ENCODE data around the gene DMPK. TPM values are rescaled to one million over a fixed set of nuclear protein-coding genes. Genes with fewer than 3 reads are reported as not detected.
A peak's percentile ranks its signal among the peaks of the same experiment; 100 is the strongest.

DMPK gene
- total and polyA plus RNA-seq, 9 of the 15 experiments (the other 6 are each of a cell fraction or from before 2014, with no cell fraction given) = 0.24 to 31.3 (median 7.3) TPM

DNA sequence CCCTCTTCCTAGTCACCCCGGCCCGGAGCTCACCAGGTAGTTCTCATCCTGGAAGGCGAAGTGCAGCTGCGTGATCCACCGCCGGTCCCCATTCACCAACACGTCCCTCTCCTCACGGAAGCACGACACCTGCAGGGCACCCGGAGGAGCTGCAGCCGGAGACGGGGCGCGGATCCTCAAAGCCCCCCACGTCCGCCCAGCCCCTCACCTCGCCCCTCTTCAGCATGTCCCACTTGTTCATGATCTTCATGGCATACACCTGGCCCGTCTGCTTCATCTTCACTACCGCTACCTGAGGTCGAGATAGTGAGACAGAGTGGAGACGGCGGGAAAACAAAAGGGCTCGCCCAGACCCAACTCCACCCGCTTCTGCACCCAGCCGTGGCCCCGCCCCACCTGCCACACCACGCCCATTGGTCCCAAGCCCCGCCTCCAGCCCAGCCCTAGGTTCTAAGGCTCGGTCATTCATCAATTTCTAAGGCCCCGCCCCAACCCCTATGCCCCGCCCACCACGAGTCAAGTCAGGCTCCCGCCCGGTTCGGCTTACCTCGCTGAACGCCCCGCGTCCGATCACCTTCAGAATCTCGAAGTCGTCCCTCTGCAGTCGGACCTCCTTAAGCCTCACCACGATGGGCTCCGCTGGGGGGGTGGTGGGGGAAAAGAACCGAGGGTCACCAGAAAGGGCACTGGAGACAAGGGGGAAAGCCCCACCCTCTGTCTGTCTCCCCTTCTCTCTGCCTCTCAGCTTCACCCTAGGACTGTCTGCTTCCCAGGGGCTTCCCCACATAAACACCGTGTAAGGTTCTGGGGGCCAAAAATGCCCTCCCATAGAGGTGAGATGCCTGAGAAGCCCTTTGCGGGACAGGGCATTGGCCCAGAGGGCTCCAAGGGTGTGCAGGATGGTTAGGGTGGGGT lies 2.8 kb downstream of the DMPK start (continued):
- TF ChIP-seq, protein P1, sequence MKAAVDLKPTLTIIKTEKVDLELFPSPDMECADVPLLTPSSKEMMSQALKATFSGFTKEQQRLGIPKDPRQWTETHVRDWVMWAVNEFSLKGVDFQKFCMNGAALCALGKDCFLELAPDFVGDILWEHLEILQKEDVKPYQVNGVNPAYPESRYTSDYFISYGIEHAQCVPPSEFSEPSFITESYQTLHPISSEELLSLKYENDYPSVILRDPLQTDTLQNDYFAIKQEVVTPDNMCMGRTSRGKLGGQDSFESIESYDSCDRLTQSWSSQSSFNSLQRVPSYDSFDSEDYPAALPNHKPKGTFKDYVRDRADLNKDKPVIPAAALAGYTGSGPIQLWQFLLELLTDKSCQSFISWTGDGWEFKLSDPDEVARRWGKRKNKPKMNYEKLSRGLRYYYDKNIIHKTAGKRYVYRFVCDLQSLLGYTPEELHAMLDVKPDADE (conservative IDR thresholded peaks at IDR 0.05; ENCODE audit: control insufficient read depth, low read depth, low read length) = no peak
- TF ChIP-seq, protein P2, sequence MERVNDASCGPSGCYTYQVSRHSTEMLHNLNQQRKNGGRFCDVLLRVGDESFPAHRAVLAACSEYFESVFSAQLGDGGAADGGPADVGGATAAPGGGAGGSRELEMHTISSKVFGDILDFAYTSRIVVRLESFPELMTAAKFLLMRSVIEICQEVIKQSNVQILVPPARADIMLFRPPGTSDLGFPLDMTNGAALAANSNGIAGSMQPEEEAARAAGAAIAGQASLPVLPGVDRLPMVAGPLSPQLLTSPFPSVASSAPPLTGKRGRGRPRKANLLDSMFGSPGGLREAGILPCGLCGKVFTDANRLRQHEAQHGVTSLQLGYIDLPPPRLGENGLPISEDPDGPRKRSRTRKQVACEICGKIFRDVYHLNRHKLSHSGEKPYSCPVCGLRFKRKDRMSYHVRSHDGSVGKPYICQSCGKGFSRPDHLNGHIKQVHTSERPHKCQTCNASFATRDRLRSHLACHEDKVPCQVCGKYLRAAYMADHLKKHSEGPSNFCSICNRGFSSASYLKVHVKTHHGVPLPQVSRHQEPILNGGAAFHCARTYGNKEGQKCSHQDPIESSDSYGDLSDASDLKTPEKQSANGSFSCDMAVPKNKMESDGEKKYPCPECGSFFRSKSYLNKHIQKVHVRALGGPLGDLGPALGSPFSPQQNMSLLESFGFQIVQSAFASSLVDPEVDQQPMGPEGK (CRISPR knock-in tag; IDR thresholded peaks at IDR 0.05; ENCODE audit: borderline replicate concordance) = no peak
- TF ChIP-seq POLR2AphosphoS2 (IDR thresholded peaks at IDR 0.05; ENCODE audit: low read length) (peak; percentile 64; the same call in 1 of the 2 replicates), ZBTB8A (IDR thresholded peaks at IDR 0.05; ENCODE audit: partially characterized antibody) (no peak), ZBTB26 (CRISPR knock-in tag; IDR thresholded peaks at IDR 0.05) (0 out of 2 replicates have a peak, but pooled peaks have one; percentile 13), CREB3 (tag; conservative IDR thresholded peaks at IDR 0.05; ENCODE audit: low read depth) (no peak), TAF1 (IDR thresholded peaks at IDR 0.05; ENCODE audit: control insufficient read depth, extremely low read depth, insufficient read depth, low read length, severe bottlenecking) (peak; percentile 13), ZNF778 (CRISPR knock-in tag; IDR thresholded peaks at IDR 0.05) (no peak), HLTF (IDR thresholded peaks at IDR 0.05) (peak; percentile 82; the same call in 1 of the 2 replicates), PCBP1 (IDR thresholded peaks at IDR 0.05; ENCODE audit: low read depth, low read length, poor library complexity, severe bottlenecking) (no peak), ESRRB (CRISPR knock-in tag; IDR thresholded peaks at IDR 0.05; ENCODE audit: borderline replicate concordance) (no peak), MXI1 (IDR thresholded peaks at IDR 0.05; ENCODE audit: low read depth, low read length) (no peak), ZNF124 (CRISPR knock-in tag; IDR thresholded peaks at IDR 0.05) (no peak)
- TF ChIP-seq, protein P3, sequence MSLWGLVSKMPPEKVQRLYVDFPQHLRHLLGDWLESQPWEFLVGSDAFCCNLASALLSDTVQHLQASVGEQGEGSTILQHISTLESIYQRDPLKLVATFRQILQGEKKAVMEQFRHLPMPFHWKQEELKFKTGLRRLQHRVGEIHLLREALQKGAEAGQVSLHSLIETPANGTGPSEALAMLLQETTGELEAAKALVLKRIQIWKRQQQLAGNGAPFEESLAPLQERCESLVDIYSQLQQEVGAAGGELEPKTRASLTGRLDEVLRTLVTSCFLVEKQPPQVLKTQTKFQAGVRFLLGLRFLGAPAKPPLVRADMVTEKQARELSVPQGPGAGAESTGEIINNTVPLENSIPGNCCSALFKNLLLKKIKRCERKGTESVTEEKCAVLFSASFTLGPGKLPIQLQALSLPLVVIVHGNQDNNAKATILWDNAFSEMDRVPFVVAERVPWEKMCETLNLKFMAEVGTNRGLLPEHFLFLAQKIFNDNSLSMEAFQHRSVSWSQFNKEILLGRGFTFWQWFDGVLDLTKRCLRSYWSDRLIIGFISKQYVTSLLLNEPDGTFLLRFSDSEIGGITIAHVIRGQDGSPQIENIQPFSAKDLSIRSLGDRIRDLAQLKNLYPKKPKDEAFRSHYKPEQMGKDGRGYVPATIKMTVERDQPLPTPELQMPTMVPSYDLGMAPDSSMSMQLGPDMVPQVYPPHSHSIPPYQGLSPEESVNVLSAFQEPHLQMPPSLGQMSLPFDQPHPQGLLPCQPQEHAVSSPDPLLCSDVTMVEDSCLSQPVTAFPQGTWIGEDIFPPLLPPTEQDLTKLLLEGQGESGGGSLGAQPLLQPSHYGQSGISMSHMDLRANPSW (CRISPR knock-in tag; IDR thresholded peaks at IDR 0.05) = 0 out of 2 replicates have a peak, but pooled peaks have one; percentile 35
- TF ChIP-seq, protein P4, sequence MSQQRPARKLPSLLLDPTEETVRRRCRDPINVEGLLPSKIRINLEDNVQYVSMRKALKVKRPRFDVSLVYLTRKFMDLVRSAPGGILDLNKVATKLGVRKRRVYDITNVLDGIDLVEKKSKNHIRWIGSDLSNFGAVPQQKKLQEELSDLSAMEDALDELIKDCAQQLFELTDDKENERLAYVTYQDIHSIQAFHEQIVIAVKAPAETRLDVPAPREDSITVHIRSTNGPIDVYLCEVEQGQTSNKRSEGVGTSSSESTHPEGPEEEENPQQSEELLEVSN (IDR thresholded peaks at IDR 0.05; ENCODE audit: borderline replicate concordance in 1 of 2, extremely low read depth in 1 of 2, insufficient read depth in 1 of 2, insufficient read length in 1 of 2, low read depth in 1 of 2, low read length in 1 of 2, poor library complexity in 1 of 2, severe bottlenecking in 1 of 2) = peak; percentile 19 to 69

Data from K562 (cell line).